Endodermal cell (in vitro differentiated cells): ENCODE data around the gene LMAN1L. TPM values are rescaled to one million over a fixed set of nuclear protein-coding genes. Genes with fewer than 3 reads are reported as not detected.

ENCODE experiments used
- DNase-seq: peaks from one replicate; pipeline ENCODE4 v3.0.0-alpha.2; 2017
- H3K27ac ChIP-seq: 2 replicates; pipeline ENCODE4 v1.5.1; 2013; ENCODE audit warnings: mild to moderate bottlenecking, low read depth, low read length, moderate library complexity
- H3K27me3 ChIP-seq: 2 replicates; pipeline ENCODE4 v1.6.1; 2013; ENCODE audit warnings: mild to moderate bottlenecking, low read length, moderate library complexity; ENCODE audit not compliant: insufficient read depth, control insufficient read depth, poor library complexity, severe bottlenecking
- H3K36me3 ChIP-seq: 2 replicates; pipeline ENCODE4 v1.7.0; 2013; ENCODE audit warnings: mild to moderate bottlenecking, low read length, moderate library complexity; ENCODE audit not compliant: control insufficient read depth, insufficient read depth
- H3K4me1 ChIP-seq: one replicate; pipeline ENCODE4 v1.7.0; 2013; ENCODE audit warnings: low read length; ENCODE audit not compliant: control insufficient read depth, insufficient read depth
- H3K4me3 ChIP-seq: 2 replicates; pipeline ENCODE4 v1.5.1; 2013; ENCODE audit warnings: mild to moderate bottlenecking, low read length, moderate library complexity
- H3K9ac ChIP-seq: 2 replicates; pipeline ENCODE4 v1.6.1; 2013; ENCODE audit warnings: mild to moderate bottlenecking, low read length, moderate library complexity; ENCODE audit not compliant: poor library complexity, severe bottlenecking; ENCODE audit errors: extremely low read depth
- H3K9me3 ChIP-seq: 2 replicates; pipeline ENCODE4 v1.6.1; 2013; ENCODE audit warnings: mild to moderate bottlenecking, low read length, moderate library complexity; ENCODE audit not compliant: control insufficient read depth
- H3K27ac Mint-ChIP-seq: 2 replicates; pipeline ENCODE4 v1.8.0; 2020; ENCODE audit warnings: mixed read lengths
- H3K27me3 Mint-ChIP-seq: 2 replicates; pipeline ENCODE4 v1.8.0; 2021; ENCODE audit warnings: mild to moderate bottlenecking, mixed read lengths; ENCODE audit not compliant: insufficient read depth
- H3K36me3 Mint-ChIP-seq: 2 replicates; pipeline ENCODE4 v1.8.0; 2020; ENCODE audit warnings: low read depth, mixed read lengths
- H3K4me1 Mint-ChIP-seq: 2 replicates; pipeline ENCODE4 v1.8.0; 2020; ENCODE audit warnings: mixed read lengths
- H3K4me3 Mint-ChIP-seq: 2 replicates; pipeline ENCODE4 v1.8.0; 2020; ENCODE audit warnings: mild to moderate bottlenecking, moderate library complexity, mixed read lengths
- H3K9me3 Mint-ChIP-seq: 2 replicates; pipeline ENCODE4 v1.8.0; 2020; ENCODE audit warnings: mild to moderate bottlenecking, mixed read lengths
- WGBS, 2 experiments: methylation state at CpG; one replicate each; pipeline versions ENCODE4 v1.1.5 to v1.1.7; 2013; ENCODE audit warnings: missing lambda C conversion rate in 2 of 2, mixed read lengths in 1 of 2; ENCODE audit not compliant: insufficient coverage in 1 of 2, insufficient read length in 1 of 2; 5-methylcytosine and 5-hydroxymethylcytosine counted together
- microRNA-seq: library from miRNA; unstranded; fragments of <30 nt; microRNA quantifications from one replicate; pipeline ENCODE4 v1.2.0, GENCODE V29; 2020; ENCODE audit warnings: borderline microRNAs expressed
- total RNA-seq, 2 donors: library from RNA; stranded (reverse); fragmentation: NEBNext Ultra II Directional in 1 of 2; extraction: Animal tissue kit (Norgen Biotek cat#: 25700) in 1 of 2; gene quantifications; 2 replicates in 1 of 2; 3 replicates in 1 of 2; pipeline ENCODE4 v1.2.1, GENCODE V29; 2021
- TF ChIP-seq, protein P1 (sequence below): fragments of 200-600 bp; sonication (generic); conservative IDR thresholded peaks from 2 replicates; pipeline ENCODE4 v1.5.0; 2021; ENCODE audit warnings: antibody characterized with exemption, mild to moderate bottlenecking

LMAN1L gene
- total RNA-seq, 2 donors from 2014 or later, result not detected

DNA sequence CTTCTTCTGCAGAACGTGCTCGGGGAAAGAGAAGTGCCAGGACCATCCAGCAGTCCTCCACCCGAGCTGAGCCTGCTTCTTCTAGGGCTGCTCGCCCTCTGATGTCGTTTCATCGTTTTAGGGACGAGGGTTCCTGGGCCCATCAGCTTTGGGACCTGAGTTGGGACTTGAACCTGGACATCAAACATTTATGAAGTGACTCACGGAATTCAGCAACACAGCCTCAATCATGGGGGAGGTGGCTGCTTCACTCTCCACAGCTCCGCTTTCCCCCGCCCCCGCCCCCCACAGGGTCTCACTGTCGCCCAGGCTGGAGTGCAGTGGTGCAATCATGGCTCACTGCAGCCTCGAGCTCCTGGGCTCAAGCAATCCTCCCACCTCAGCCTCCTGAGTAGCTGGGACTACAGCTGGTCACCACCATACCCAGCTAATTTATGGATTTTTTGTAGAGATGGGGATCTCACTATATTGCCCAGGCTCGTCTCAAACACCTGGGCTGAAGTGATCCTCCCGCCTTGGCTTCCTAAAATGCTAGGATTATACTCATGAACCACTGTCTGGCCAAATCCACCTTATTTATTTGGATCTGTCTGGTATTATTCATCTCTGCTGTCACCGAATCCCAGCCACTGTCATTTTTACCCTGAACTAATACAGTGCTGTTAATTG lies 61.3 kb downstream of the LMAN1L start:
- H3K9me3 Mint-ChIP-seq, result peaks cover 2% of the 10 kb centered on the region
- Histone ChIP-seq H3K27me3 (no peaks in the 10 kb centered on the region), H3K4me1 (peaks cover 7% of the 10 kb centered on the region), H3K27ac (no peak overlapping the region), H3K4me3 (peak overlapping the region; percentile 99), H3K36me3 (peaks cover 6% of the 10 kb centered on the region), H3K9ac (no peak overlapping the region), H3K9me3 (peaks cover 1% of the 10 kb centered on the region)
- TF ChIP-seq, protein P1, sequence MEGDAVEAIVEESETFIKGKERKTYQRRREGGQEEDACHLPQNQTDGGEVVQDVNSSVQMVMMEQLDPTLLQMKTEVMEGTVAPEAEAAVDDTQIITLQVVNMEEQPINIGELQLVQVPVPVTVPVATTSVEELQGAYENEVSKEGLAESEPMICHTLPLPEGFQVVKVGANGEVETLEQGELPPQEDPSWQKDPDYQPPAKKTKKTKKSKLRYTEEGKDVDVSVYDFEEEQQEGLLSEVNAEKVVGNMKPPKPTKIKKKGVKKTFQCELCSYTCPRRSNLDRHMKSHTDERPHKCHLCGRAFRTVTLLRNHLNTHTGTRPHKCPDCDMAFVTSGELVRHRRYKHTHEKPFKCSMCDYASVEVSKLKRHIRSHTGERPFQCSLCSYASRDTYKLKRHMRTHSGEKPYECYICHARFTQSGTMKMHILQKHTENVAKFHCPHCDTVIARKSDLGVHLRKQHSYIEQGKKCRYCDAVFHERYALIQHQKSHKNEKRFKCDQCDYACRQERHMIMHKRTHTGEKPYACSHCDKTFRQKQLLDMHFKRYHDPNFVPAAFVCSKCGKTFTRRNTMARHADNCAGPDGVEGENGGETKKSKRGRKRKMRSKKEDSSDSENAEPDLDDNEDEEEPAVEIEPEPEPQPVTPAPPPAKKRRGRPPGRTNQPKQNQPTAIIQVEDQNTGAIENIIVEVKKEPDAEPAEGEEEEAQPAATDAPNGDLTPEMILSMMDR, result no peak
- H3K4me3 Mint-ChIP-seq, result peak overlapping the region; percentile 85
- H3K36me3 Mint-ChIP-seq, result peaks cover 11% of the 10 kb centered on the region
- peak overlapping the region; percentile 87 for H3K27ac Mint-ChIP-seq
- whole genome bisulfite sequencing, 2 experiments, result 44 to 50% methylated on average over 12 to 16 of the region's 16 CpGs
- DNase-seq, result no peak
- peaks cover 1% of the 10 kb centered on the region for H3K27me3 Mint-ChIP-seq
- peaks cover 27% of the 10 kb centered on the region for H3K4me1 Mint-ChIP-seq

Small RNA genes within 50 kb of the gene (microRNA-seq; reads per million reads assigned to microRNA genes)
- not detected for gene MIR4513
- gene MIR6882, result not detected

Other genes with a start within 250 kb of the LMAN1L start
- gene CLK3, start 197.0 kb upstream of the LMAN1L start, total RNA-seq, result 10 to 100 TPM; 53.4 to 67.3 TPM
- 10 to 100 TPM; 44.5 to 48.3 TPM for gene EDC3, start 116.8 kb upstream of the LMAN1L start, total RNA-seq
- not detected for gene CYP1A1, start 87.3 kb upstream of the LMAN1L start, total RNA-seq
- not detected for gene CYP1A2, start 64.0 kb upstream of the LMAN1L start, total RNA-seq
- 10 to 100 TPM; 64.3 to 68.5 TPM for gene CSK, start 30.8 kb upstream of the LMAN1L start, total RNA-seq
- not detected for gene CPLX3, start 13.8 kb downstream of the LMAN1L start, total RNA-seq
- gene ULK3, start 30.3 kb downstream of the LMAN1L start, total RNA-seq, result 10 to 100 TPM; 33.9 to 36.2 TPM
- 10 to 100 TPM; 47.5 to 50.9 TPM for gene SCAMP2, start 60.5 kb downstream of the LMAN1L start, total RNA-seq
- 10 to 100 TPM; 50.3 to 59.2 TPM for gene MPI, start 77.2 kb downstream of the LMAN1L start, total RNA-seq
- 100 to 1,000 TPM; 109 to 112 TPM for gene FAM219B, start 94.0 kb downstream of the LMAN1L start, total RNA-seq
- 100 to 1,000 TPM; 243 to 279 TPM for gene COX5A, start 125.2 kb downstream of the LMAN1L start, total RNA-seq
- 1 to 10 TPM; 4.6 to 9.9 TPM for gene RPP25, start 143.9 kb downstream of the LMAN1L start, total RNA-seq
- gene SCAMP5, start 182.7 kb downstream of the LMAN1L start, total RNA-seq, result 10 to 100 TPM; 21.9 to 33.5 TPM
- gene PPCDC, start 210.8 kb downstream of the LMAN1L start, total RNA-seq, result 10 to 100 TPM; 15.9 to 24.5 TPM